Loucy (cell line): ENCODE measurements around the gene ZNF98.

Experiments
- H2AFZ ChIP-seq: fragments of 200-600 bp; sonication (generic); 2 replicates; pipeline ENCODE4 v1.6.0; 2016; ENCODE audit warnings: antibody characterized with exemption, mild to moderate bottlenecking, low read length, moderate library complexity
- H3F3A ChIP-seq: fragments of 200-600 bp; 2 replicates; pipeline ENCODE4 v1.6.0; 2016; ENCODE audit warnings: antibody characterized with exemption, low read depth, mild to moderate bottlenecking
- H3K27me3 ChIP-seq: fragments of 200-600 bp; sonication (generic); 2 replicates; pipeline ENCODE4 v1.6.1; 2014; ENCODE audit warnings: low read length, mild to moderate bottlenecking; ENCODE audit not compliant: insufficient read depth, poor library complexity, severe bottlenecking
- H3K36me3 ChIP-seq: fragments of 200-600 bp; sonication (generic); 2 replicates; pipeline ENCODE4 v1.6.1; 2016; ENCODE audit warnings: low read length; ENCODE audit not compliant: insufficient read depth
- H3K4me1 ChIP-seq: fragments of 200-600 bp; sonication (generic); 2 replicates; pipeline ENCODE4 v1.5.1; 2014; ENCODE audit warnings: low read length, mild to moderate bottlenecking; ENCODE audit not compliant: insufficient read depth, poor library complexity, severe bottlenecking
- H3K4me2 ChIP-seq: fragments of 200-600 bp; sonication (generic); 2 replicates; pipeline ENCODE4 v1.6.0; 2014; ENCODE audit warnings: antibody characterized with exemption, low read length, low read depth, mild to moderate bottlenecking; ENCODE audit not compliant: poor library complexity, severe bottlenecking
- H3K4me3 ChIP-seq: fragments of 200-600 bp; sonication (generic); 2 replicates; pipeline ENCODE4 v1.5.1; 2014; ENCODE audit warnings: low read length, mild to moderate bottlenecking, mixed read lengths; ENCODE audit not compliant: poor library complexity, severe bottlenecking
- H3K79me2 ChIP-seq: fragments of 200-600 bp; sonication (generic); 2 replicates; pipeline ENCODE4 v1.6.1; 2014; ENCODE audit warnings: low read length; ENCODE audit not compliant: insufficient read depth
- H3K9ac ChIP-seq: fragments of 200-600 bp; sonication (generic); 2 replicates; pipeline ENCODE4 v1.6.0; 2014; ENCODE audit warnings: mild to moderate bottlenecking, low read depth, low read length, moderate library complexity; ENCODE audit not compliant: poor library complexity, severe bottlenecking
- H3K9me2 ChIP-seq: fragments of 200-600 bp; sonication (generic); replicated peaks from 2 replicates; pipeline ENCODE4 v1.6.1; 2016; ENCODE audit warnings: low read depth, low read length, mixed read lengths
- H3K9me3 ChIP-seq: fragments of 200-600 bp; sonication (generic); 2 replicates; pipeline ENCODE4 v1.6.1; 2014; ENCODE audit warnings: mild to moderate bottlenecking, antibody characterized with exemption, low read length, low read depth; ENCODE audit not compliant: insufficient read depth
- H4K20me1 ChIP-seq: fragments of 200-600 bp; sonication (generic); 2 replicates; pipeline ENCODE4 v1.6.0; 2014; ENCODE audit warnings: antibody characterized with exemption, low read length, mild to moderate bottlenecking; ENCODE audit not compliant: insufficient read depth, poor library complexity, severe bottlenecking
- EZH2phosphoT487 ChIP-seq: fragments of 200-600 bp; IDR thresholded peaks from 2 replicates; pipeline ENCODE4 v1.6.1; 2018; ENCODE audit warnings: antibody characterized with exemption, mild to moderate bottlenecking, moderate library complexity, borderline replicate concordance
- TF ChIP-seq, protein P1 (sequence below): fragments of 200-600 bp; sonication (generic); conservative IDR thresholded peaks from 2 replicates; pipeline ENCODE4 v1.5.1; 2014; ENCODE audit warnings: mild to moderate bottlenecking, antibody characterized with exemption, low read length

Gene ZNF98

GRCh38 chr19:22421797-22422196 is 349 bp downstream of the ZNF98 start:
- no peaks in the 10 kb centered on the region for H3K4me1 ChIP-seq
- no peaks in the 10 kb centered on the region for H3K9me2 ChIP-seq
- H3K4me2 ChIP-seq = no peak overlapping the region
- peaks cover 3% of the 10 kb centered on the region; the same call in 1 of the 2 replicates for H3K9me3 ChIP-seq
- no peaks in the 10 kb centered on the region for H3K79me2 ChIP-seq
- H4K20me1 ChIP-seq = no peaks in the 10 kb centered on the region
- H3K4me3 ChIP-seq = no peak overlapping the region
- H3K27me3 ChIP-seq = no peaks in the 10 kb centered on the region
- H2AFZ ChIP-seq = no peak overlapping the region
- H3F3A ChIP-seq = no peaks in the 10 kb centered on the region
- no peak for TF ChIP-seq EZH2phosphoT487
- TF ChIP-seq, protein P1, sequence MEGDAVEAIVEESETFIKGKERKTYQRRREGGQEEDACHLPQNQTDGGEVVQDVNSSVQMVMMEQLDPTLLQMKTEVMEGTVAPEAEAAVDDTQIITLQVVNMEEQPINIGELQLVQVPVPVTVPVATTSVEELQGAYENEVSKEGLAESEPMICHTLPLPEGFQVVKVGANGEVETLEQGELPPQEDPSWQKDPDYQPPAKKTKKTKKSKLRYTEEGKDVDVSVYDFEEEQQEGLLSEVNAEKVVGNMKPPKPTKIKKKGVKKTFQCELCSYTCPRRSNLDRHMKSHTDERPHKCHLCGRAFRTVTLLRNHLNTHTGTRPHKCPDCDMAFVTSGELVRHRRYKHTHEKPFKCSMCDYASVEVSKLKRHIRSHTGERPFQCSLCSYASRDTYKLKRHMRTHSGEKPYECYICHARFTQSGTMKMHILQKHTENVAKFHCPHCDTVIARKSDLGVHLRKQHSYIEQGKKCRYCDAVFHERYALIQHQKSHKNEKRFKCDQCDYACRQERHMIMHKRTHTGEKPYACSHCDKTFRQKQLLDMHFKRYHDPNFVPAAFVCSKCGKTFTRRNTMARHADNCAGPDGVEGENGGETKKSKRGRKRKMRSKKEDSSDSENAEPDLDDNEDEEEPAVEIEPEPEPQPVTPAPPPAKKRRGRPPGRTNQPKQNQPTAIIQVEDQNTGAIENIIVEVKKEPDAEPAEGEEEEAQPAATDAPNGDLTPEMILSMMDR = no peak
- no peaks in the 10 kb centered on the region for H3K36me3 ChIP-seq
- H3K9ac ChIP-seq = no peak overlapping the region

- H3K9ac ChIP-seq = no peak overlapping the region
- H3K4me1 ChIP-seq = no peaks in the 10 kb centered on the region
- H4K20me1 ChIP-seq = no peaks in the 10 kb centered on the region
- H3K36me3 ChIP-seq = no peaks in the 10 kb centered on the region
- H3K27me3 ChIP-seq = no peaks in the 10 kb centered on the region
- H2AFZ ChIP-seq = no peak overlapping the region
- H3K4me3 ChIP-seq = no peak overlapping the region
- no peaks in the 10 kb centered on the region for H3K79me2 ChIP-seq
- no peaks in the 10 kb centered on the region for H3K9me2 ChIP-seq
- TF ChIP-seq EZH2phosphoT487 = no peak
- TF ChIP-seq, protein P1 = no peak
- no peak overlapping the region for H3K4me2 ChIP-seq
- H3F3A ChIP-seq = no peaks in the 10 kb centered on the region
- H3K9me3 ChIP-seq = peaks cover 5% of the 10 kb centered on the region; the same call in 1 of the 2 replicates
These were observed 67.5 kb downstream of the ZNF98 start for GRCh38 chr19:22354665-22355064.
